MCF 10A (cell line): ENCODE measurements around the gene AASDH. TPM values are rescaled to one million over a fixed set of nuclear protein-coding genes. Genes with fewer than 3 reads are reported as not detected.
A peak's percentile ranks its signal among the peaks of the same experiment; 100 is the strongest.

Source experiments
- BruUV-seq: library from RNA; stranded (reverse); fragments of 400-500 nt; replicated peaks from 2 replicates; lab custom pipeline; 2021; lab: Mats Ljungman, UMichigan
- CTCF ChIA-PET: fragments of 300-600 bp; sonication (Branson Sonifier 250); formaldehyde crosslinking; extraction: SDS; loops from one replicate; lab custom pipeline; 2021; ENCODE audit warnings: antibody characterized with exemption, inconsistent platforms; lab: Yijun Ruan, JAX
- POLR2A ChIA-PET: fragments of 300-600, 350-650 bp; sonication (Branson Sonifier 250); formaldehyde crosslinking; extraction: SDS; loops from one replicate; lab custom pipeline; 2020; ENCODE audit warnings: antibody characterized with exemption, inconsistent platforms; lab: Yijun Ruan, JAX
- DNase-seq: peaks from one replicate; pipeline ENCODE4 v3.0.0-alpha.2; 2018; ENCODE audit not compliant: unreplicated experiment
- H3K27ac Mint-ChIP-seq: one replicate; pipeline ENCODE4 v1.8.0; 2022; ENCODE audit warnings: mild to moderate bottlenecking, low read depth, mixed read lengths; ENCODE audit not compliant: unreplicated experiment
- H3K27me3 Mint-ChIP-seq: one replicate; pipeline ENCODE4 v1.8.0; 2022; ENCODE audit warnings: mixed read lengths; ENCODE audit not compliant: insufficient read depth, unreplicated experiment
- H3K36me3 Mint-ChIP-seq: one replicate; pipeline ENCODE4 v1.8.0; 2022; ENCODE audit warnings: mild to moderate bottlenecking, moderate library complexity, mixed read lengths; ENCODE audit not compliant: insufficient read depth, unreplicated experiment
- H3K4me1 Mint-ChIP-seq: one replicate; pipeline ENCODE4 v1.8.0; 2022; ENCODE audit warnings: mixed read lengths; ENCODE audit not compliant: insufficient read depth, unreplicated experiment
- H3K4me3 Mint-ChIP-seq: one replicate; pipeline ENCODE4 v1.8.0; 2022; ENCODE audit warnings: mild to moderate bottlenecking, moderate library complexity, mixed read lengths; ENCODE audit not compliant: unreplicated experiment
- H3K9me3 Mint-ChIP-seq: one replicate; pipeline ENCODE4 v1.8.0; 2022; ENCODE audit warnings: mixed read lengths; ENCODE audit not compliant: unreplicated experiment
- CTCF ChIP-seq: fragments of 200-600 bp; IDR thresholded peaks from one replicate; pipeline ENCODE4 v1.8.0; 2022; ENCODE audit warnings: antibody characterized with exemption, mild to moderate bottlenecking; ENCODE audit not compliant: unreplicated experiment
- intact Hi-C: fragments of 100-400 bp; cut with micrococcal nuclease; formaldehyde crosslinking; loops from 2 replicates; pipeline ENCODE4 v1.14.1; 2022
- total RNA-seq: library from RNA; stranded (reverse); gene quantifications from 2 replicates; pipeline ENCODE4 v1.2.3, GENCODE V29; 2022

AASDH gene
- total RNA-seq, 1 experiment from 2014 or later: 10.8 TPM

- peak overlapping the region; percentile 96 for H3K4me3 Mint-ChIP-seq
- H3K9me3 Mint-ChIP-seq: no peaks in the 10 kb centered on the region
- peaks cover 29% of the 10 kb centered on the region for H3K4me1 Mint-ChIP-seq
- DNase-seq: no peak
- no peak overlapping the region for H3K27ac Mint-ChIP-seq
- no peaks in the 10 kb centered on the region for H3K27me3 Mint-ChIP-seq
- no peak for TF ChIP-seq CTCF
- CTCF ChIA-PET: interaction anchor here (0.5 to 0.6 kb wide), 2 partner anchors 13 to 48 kb away, joined by 4 read pairs; no protein-coding TSS in a partner anchor
- intact Hi-C loops: loop anchor here (2.0 kb wide), 1 partner anchor 49 kb away; the partner anchor contains the start of gene PPAT
- POLR2A ChIA-PET: interaction anchor here (1.4 to 5.2 kb wide), 8 partner anchors 25 to 592 kb away, joined by 3 to 125 read pairs (median 19); partner anchors contain the start of genes CEP135, NOA1, PAICS and POLR2B
- BruUV-seq: no TSS peak
- H3K36me3 Mint-ChIP-seq: peaks cover 26% of the 10 kb centered on the region
Measured at GRCh38 chr4:56386091-56386490, 1.2 kb downstream of the AASDH start.

- Mint-ChIP-seq H3K27me3 (no peaks in the 10 kb centered on the region), H3K4me3 (no peak overlapping the region), H3K4me1 (no peaks in the 10 kb centered on the region), H3K36me3 (peaks cover 6% of the 10 kb centered on the region), H3K27ac (no peak overlapping the region), H3K9me3 (no peaks in the 10 kb centered on the region)
- no peak for TF ChIP-seq CTCF
- ChIA-PET POLR2A (no interaction called here), CTCF (no interaction called here)
- intact Hi-C loops: no loop called here
- no peak for DNase-seq
- BruUV-seq: no TSS peak
Measured at GRCh38 chr4:56375458-56375857, 11.8 kb downstream of the AASDH start.

- no peaks in the 10 kb centered on the region for H3K9me3 Mint-ChIP-seq
- ChIA-PET POLR2A (interaction anchor here (0.7 to 1.4 kb wide), 2 partner anchors 12 to 962 kb away, joined by 3 read pairs; partner anchors contain the start of gene AASDH), CTCF (no interaction called here)
- no peak overlapping the region for H3K27ac Mint-ChIP-seq
- intact Hi-C loops: no loop called here
- no peak for TF ChIP-seq CTCF
- BruUV-seq: no TSS peak
- H3K4me1 Mint-ChIP-seq: no peaks in the 10 kb centered on the region
- H3K36me3 Mint-ChIP-seq: peaks cover 6% of the 10 kb centered on the region
- H3K4me3 Mint-ChIP-seq: no peak overlapping the region
- no peak for DNase-seq
- no peaks in the 10 kb centered on the region for H3K27me3 Mint-ChIP-seq
Measured at GRCh38 chr4:56374956-56375355, 12.3 kb downstream of the AASDH start.

GRCh38 chr4:56372774-56373173, 14.5 kb downstream of the AASDH start:
- no peak overlapping the region for H3K27ac Mint-ChIP-seq
- no peaks in the 10 kb centered on the region for H3K27me3 Mint-ChIP-seq
- no peaks in the 10 kb centered on the region for H3K9me3 Mint-ChIP-seq
- H3K4me3 Mint-ChIP-seq: no peak overlapping the region
- DNase-seq: no peak
- no peaks in the 10 kb centered on the region for H3K4me1 Mint-ChIP-seq
- no peak for TF ChIP-seq CTCF
- POLR2A ChIA-PET: no interaction called here
- H3K36me3 Mint-ChIP-seq: peaks cover 11% of the 10 kb centered on the region
- CTCF ChIA-PET: interaction anchor here (0.5 kb wide), 1 partner anchor 364 kb away, joined by 4 read pairs; no protein-coding TSS in a partner anchor
- intact Hi-C loops: no loop called here
- BruUV-seq: no TSS peak
